ENCODE results near the gene HM13.

DNA sequence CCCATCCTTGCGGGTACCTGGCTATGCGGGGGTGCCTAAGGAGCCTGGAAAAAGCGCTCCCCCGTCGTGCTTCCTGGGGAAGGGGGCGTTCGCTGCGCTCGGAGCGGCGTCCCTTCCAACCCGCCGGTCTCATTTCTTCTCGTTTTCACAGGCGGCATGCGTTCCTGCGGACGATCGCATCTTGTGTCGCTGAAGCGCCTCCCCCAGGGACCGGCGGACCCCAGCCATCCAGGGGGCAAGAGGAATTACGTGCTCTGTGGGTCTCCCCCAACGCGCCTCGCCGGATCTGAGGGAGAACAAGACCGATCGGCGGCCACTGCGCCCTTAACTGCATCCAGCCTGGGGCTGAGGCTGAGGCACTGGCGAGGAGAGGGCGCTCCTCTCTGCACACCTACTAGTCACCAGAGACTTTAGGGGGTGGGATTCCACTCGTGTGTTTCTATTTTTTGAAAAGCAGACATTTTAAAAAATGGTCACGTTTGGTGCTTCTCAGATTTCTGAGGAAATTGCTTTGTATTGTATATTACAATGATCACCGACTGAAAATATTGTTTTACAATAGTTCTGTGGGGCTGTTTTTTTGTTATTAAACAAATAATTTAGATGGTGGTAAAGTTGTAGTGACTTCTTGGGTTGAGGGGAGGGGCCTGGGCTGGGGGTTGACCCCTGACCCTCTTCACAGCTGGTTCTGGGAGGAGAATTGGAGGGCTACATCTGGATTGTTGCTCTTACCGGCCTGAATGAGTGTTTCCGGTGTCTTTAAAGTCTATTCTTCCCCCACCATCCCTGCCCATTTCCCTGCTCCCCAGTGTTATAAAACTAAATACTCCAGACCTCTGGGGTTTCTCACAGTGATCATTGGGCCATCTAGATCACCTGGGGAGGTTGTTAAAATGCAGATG is 91.9 kb downstream of the HM13 start:
- no peak for TF ChIP-seq NPAS2 (CRISPR knock-in tag; IDR thresholded peaks at IDR 0.05; ENCODE audit: borderline replicate concordance)
- 0 out of 2 replicates have a peak, but pooled peaks have one; percentile 16 for TF ChIP-seq FOSL1 (CRISPR knock-in tag; IDR thresholded peaks at IDR 0.05; ENCODE audit: borderline replicate concordance)
- TF ChIP-seq CTCF (CRISPR knock-in tag; IDR thresholded peaks at IDR 0.05), result peak; percentile 26
- TF ChIP-seq, protein P1, sequence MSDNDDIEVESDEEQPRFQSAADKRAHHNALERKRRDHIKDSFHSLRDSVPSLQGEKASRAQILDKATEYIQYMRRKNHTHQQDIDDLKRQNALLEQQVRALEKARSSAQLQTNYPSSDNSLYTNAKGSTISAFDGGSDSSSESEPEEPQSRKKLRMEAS (IDR thresholded peaks at IDR 0.05), result no peak
- peak; percentile 73 for TF ChIP-seq POLR2AphosphoS5 (IDR thresholded peaks at IDR 0.05; ENCODE audit: low read depth, low read length)

All from HepG2 (cell line).